ENCODE results near the gene RAB20.
"Not testable (repeated sequence)": the region's sequence is repeated elsewhere in the genome, so short reads cannot be mapped to it uniquely, and the experiment has no call there.

Gene RAB20

GRCh38 chr13:110500341-110500740 lies 61.2 kb downstream of the RAB20 start:
- Histone ChIP-seq H3K36me3 (ENCODE audit: insufficient read depth, low read length) (peaks cover 24% of the 10 kb centered on the region), H3K4me3 (no peak overlapping the region), H3K27ac (no peak overlapping the region), H3K9ac (ENCODE audit: insufficient read length) (no peak overlapping the region), H3K9me3 (ENCODE audit: low read depth, low read length) (no peaks in the 10 kb centered on the region)
- TF ChIP-seq FOXP2 (optimal IDR thresholded peaks at IDR 0.05; ENCODE audit: control extremely low read depth, extremely low read length, insufficient read depth), result no peak
- TF ChIP-seq EZH2 (IDR thresholded peaks at IDR 0.05), result no peak
- no peak for TF ChIP-seq POLR2AphosphoS5 (IDR thresholded peaks at IDR 0.05; ENCODE audit: borderline replicate concordance, low read depth, low read length)
- no peak for DNase-seq (ENCODE audit: low read depth, low spot score)

- Histone ChIP-seq H3K27ac (no peak overlapping the region), H3K9me3 (ENCODE audit: low read depth, low read length) (no peaks in the 10 kb centered on the region), H3K9ac (ENCODE audit: insufficient read length) (no peak overlapping the region), H3K4me3 (no peak overlapping the region), H3K36me3 (ENCODE audit: insufficient read depth, low read length) (peaks cover 24% of the 10 kb centered on the region)
- DNase-seq (ENCODE audit: low read depth, low spot score), result no peak
- TF ChIP-seq EZH2 (IDR thresholded peaks at IDR 0.05), result no peak
- no peak for TF ChIP-seq POLR2AphosphoS5 (IDR thresholded peaks at IDR 0.05; ENCODE audit: borderline replicate concordance, low read depth, low read length)
- TF ChIP-seq FOXP2 (optimal IDR thresholded peaks at IDR 0.05; ENCODE audit: control extremely low read depth, extremely low read length, insufficient read depth), result no peak
These were observed 61.8 kb downstream of the RAB20 start for GRCh38 chr13:110499621-110500281.

- Histone ChIP-seq H3K9me3 (ENCODE audit: low read depth, low read length) (no peaks in the 10 kb centered on the region), H3K9ac (ENCODE audit: insufficient read length) (no peak overlapping the region), H3K27ac (no peak overlapping the region), H3K4me3 (no peak overlapping the region), H3K36me3 (ENCODE audit: insufficient read depth, low read length) (peaks cover 22% of the 10 kb centered on the region)
- no peak for DNase-seq (ENCODE audit: low read depth, low spot score)
- TF ChIP-seq EZH2 (IDR thresholded peaks at IDR 0.05) (no peak), FOXP2 (optimal IDR thresholded peaks at IDR 0.05; ENCODE audit: control extremely low read depth, extremely low read length, insufficient read depth) (no peak), POLR2AphosphoS5 (IDR thresholded peaks at IDR 0.05; ENCODE audit: borderline replicate concordance, low read depth, low read length) (no peak)
These were observed 62.8 kb downstream of the RAB20 start for GRCh38 chr13:110498765-110499164.

GRCh38 chr13:110498327-110498726 lies 63.2 kb downstream of the RAB20 start:
- no peak for DNase-seq (ENCODE audit: low read depth, low spot score)
- peaks cover 22% of the 10 kb centered on the region for H3K36me3 ChIP-seq (ENCODE audit: insufficient read depth, low read length)
- no peak for TF ChIP-seq POLR2AphosphoS5 (IDR thresholded peaks at IDR 0.05; ENCODE audit: borderline replicate concordance, low read depth, low read length)
- no peak for TF ChIP-seq FOXP2 (optimal IDR thresholded peaks at IDR 0.05; ENCODE audit: control extremely low read depth, extremely low read length, insufficient read depth)
- TF ChIP-seq EZH2 (IDR thresholded peaks at IDR 0.05), result no peak

GRCh38 chr13:110497896-110498295 lies 63.6 kb downstream of the RAB20 start:
- H3K36me3 ChIP-seq (ENCODE audit: insufficient read depth, low read length), result peaks cover 22% of the 10 kb centered on the region
- not testable (repeated sequence) for H3K9me3 ChIP-seq (ENCODE audit: low read depth, low read length); H3K27ac ChIP-seq; DNase-seq (ENCODE audit: low read depth, low spot score); H3K9ac ChIP-seq (ENCODE audit: insufficient read length); H3K4me3 ChIP-seq

More at GRCh38 chr13:110498327-110498726, 63.2 kb downstream of the RAB20 start:
- no peak overlapping the region for H3K9ac ChIP-seq (ENCODE audit: insufficient read length)
- H3K4me3 ChIP-seq, result no peak overlapping the region
- H3K9me3 ChIP-seq (ENCODE audit: low read depth, low read length), result no peaks in the 10 kb centered on the region
- H3K27ac ChIP-seq, result no peak overlapping the region

- Histone ChIP-seq H3K9ac (ENCODE audit: insufficient read length) (no peak overlapping the region), H3K27ac (no peak overlapping the region), H3K36me3 (ENCODE audit: insufficient read depth, low read length) (peaks cover 22% of the 10 kb centered on the region), H3K4me3 (no peak overlapping the region), H3K9me3 (ENCODE audit: low read depth, low read length) (no peaks in the 10 kb centered on the region)
- no peak for TF ChIP-seq EZH2 (IDR thresholded peaks at IDR 0.05)
- TF ChIP-seq FOXP2 (optimal IDR thresholded peaks at IDR 0.05; ENCODE audit: control extremely low read depth, extremely low read length, insufficient read depth), result no peak
- TF ChIP-seq POLR2AphosphoS5 (IDR thresholded peaks at IDR 0.05; ENCODE audit: borderline replicate concordance, low read depth, low read length), result no peak
- no peak for DNase-seq (ENCODE audit: low read depth, low spot score)
These were observed 64.5 kb downstream of the RAB20 start for GRCh38 chr13:110497003-110497402.

- Histone ChIP-seq H3K36me3 (ENCODE audit: insufficient read depth, low read length) (peaks cover 22% of the 10 kb centered on the region), H3K9me3 (ENCODE audit: low read depth, low read length) (no peaks in the 10 kb centered on the region), H3K4me3 (no peak overlapping the region), H3K27ac (no peak overlapping the region), H3K9ac (ENCODE audit: insufficient read length) (no peak overlapping the region)
- DNase-seq (ENCODE audit: low read depth, low spot score), result no peak
- no peak for TF ChIP-seq FOXP2 (optimal IDR thresholded peaks at IDR 0.05; ENCODE audit: control extremely low read depth, extremely low read length, insufficient read depth)
- no peak for TF ChIP-seq POLR2AphosphoS5 (IDR thresholded peaks at IDR 0.05; ENCODE audit: borderline replicate concordance, low read depth, low read length)
These were observed 65.2 kb downstream of the RAB20 start for GRCh38 chr13:110496281-110496680.

GRCh38 chr13:110495881-110496280 lies 65.6 kb downstream of the RAB20 start:
- DNase-seq (ENCODE audit: low read depth, low spot score), result no peak
- no peak overlapping the region for H3K4me3 ChIP-seq
- H3K9ac ChIP-seq (ENCODE audit: insufficient read length), result no peak overlapping the region
- no peak overlapping the region for H3K27ac ChIP-seq
- H3K9me3 ChIP-seq (ENCODE audit: low read depth, low read length), result no peaks in the 10 kb centered on the region
- peaks cover 22% of the 10 kb centered on the region for H3K36me3 ChIP-seq (ENCODE audit: insufficient read depth, low read length)
- TF ChIP-seq EZH2 (IDR thresholded peaks at IDR 0.05), result no peak

- no peak overlapping the region for H3K27ac ChIP-seq
- no peak overlapping the region for H3K9ac ChIP-seq (ENCODE audit: insufficient read length)
- DNase-seq (ENCODE audit: low read depth, low spot score), result no peak
- no peak overlapping the region for H3K4me3 ChIP-seq
- no peaks in the 10 kb centered on the region for H3K9me3 ChIP-seq (ENCODE audit: low read depth, low read length)
- TF ChIP-seq POLR2AphosphoS5 (IDR thresholded peaks at IDR 0.05; ENCODE audit: borderline replicate concordance, low read depth, low read length) (no peak), FOXP2 (optimal IDR thresholded peaks at IDR 0.05; ENCODE audit: control extremely low read depth, extremely low read length, insufficient read depth) (no peak), EZH2 (IDR thresholded peaks at IDR 0.05) (no peak)
- peaks cover 22% of the 10 kb centered on the region for H3K36me3 ChIP-seq (ENCODE audit: insufficient read depth, low read length)
These were observed 66.1 kb downstream of the RAB20 start for GRCh38 chr13:110495376-110495775.
